A549 (cell line): ENCODE results near the gene SPINK14. TPM values are rescaled to one million over a fixed set of nuclear protein-coding genes. Genes with fewer than 3 reads are reported as not detected.

Experiments
- ATAC-seq, 2 experiments: fragments of 200-7000 bp in 1 of 2; fragments of >200 bp in 1 of 2; cut with Nextera tagmentation in 1 of 2; cut with Tn5 transposase in 1 of 2; 3 replicates each; pipeline versions ENCODE4 v1.8.0 to v1.9.1; 2018 to 2020; ENCODE audit warnings: mild to moderate bottlenecking in 1 of 2, moderate library complexity in 1 of 2
- CTCF ChIA-PET: fragments of 300-600 bp; sonication (Branson Sonifier 250); formaldehyde crosslinking; extraction: SDS; loops from one replicate; lab custom pipeline; 2021; ENCODE audit warnings: antibody characterized with exemption, inconsistent platforms; lab: Yijun Ruan, JAX
- POLR2A ChIA-PET: fragments of 350-600 bp; formaldehyde crosslinking; extraction: SDS; loops from one replicate; lab custom pipeline; 2021; ENCODE audit warnings: antibody characterized with exemption, inconsistent platforms; lab: Yijun Ruan, JAX
- DNase-seq, 2 experiments: peaks; one replicate each; pipeline versions ENCODE4 v3.0.0 to v3.0.0-alpha.2; 2011 to 2016; ENCODE audit warnings: low read depth in 1 of 2, low spot score in 1 of 2
- FAIRE-seq: peaks from 2 replicates; lab custom pipeline; 2011; peaks lifted over from hg19 to GRCh38; lab: Jason Lieb, UNC
- H3K27ac ChIP-seq, 2 experiments: fragments of >200 bp; sonication (Bioruptor Twin); formaldehyde crosslinking; 3 replicates each; pipeline ENCODE4 v1.5.1; 2016 to 2017
- H3K4me1 ChIP-seq: fragments of >200 bp; sonication (Bioruptor Twin); formaldehyde crosslinking; 3 replicates; pipeline ENCODE4 v1.6.1; 2016
- H3K4me2 ChIP-seq: fragments of >200 bp; sonication (Bioruptor Twin); formaldehyde crosslinking; 3 replicates; pipeline ENCODE4 v1.6.1; 2016
- H3K4me3 ChIP-seq: fragments of >200 bp; sonication (Bioruptor Twin); formaldehyde crosslinking; 3 replicates; pipeline ENCODE4 v1.5.1; 2016
- H3K9me3 ChIP-seq: fragments of >200 bp; sonication (Bioruptor Twin); formaldehyde crosslinking; 3 replicates; pipeline ENCODE4 v1.6.1; 2016
- CBX8 ChIP-seq: fragments of 200-600 bp; sonication (generic); IDR thresholded peaks from 2 replicates; pipeline ENCODE4 v1.6.1; 2016
- CEBPB ChIP-seq, 2 experiments: fragments of >200 bp in 1 of 2; sonication (Bioruptor Twin) in 1 of 2; formaldehyde crosslinking in 1 of 2; IDR thresholded peaks; 2 replicates each; pipeline ENCODE4 v1.6.1; 2012 to 2016
- ELK1 ChIP-seq: fragments of 150-350 bp; IDR thresholded peaks from 2 replicates; pipeline ENCODE4 v1.6.1; 2014; ENCODE audit warnings: low read depth, mild to moderate bottlenecking, low read length
- FOSL2 ChIP-seq, 2 experiments: fragments of 450-650 bp in 1 of 2; fragments of >200 bp in 1 of 2; sonication (Bioruptor Twin) in 1 of 2; formaldehyde crosslinking; IDR thresholded peaks; 2 replicates each; pipeline versions ENCODE4 v1.5.0 to v1.6.1; 2016 to 2020; ENCODE audit warnings: mild to moderate bottlenecking in 1 of 2, moderate library complexity in 1 of 2
- FOXS1 ChIP-seq: fragments of 250-450 bp; sonication (Bioruptor Pico); IDR thresholded peaks from 2 replicates; pipeline ENCODE4 v1.5.0; 2020; ENCODE audit warnings: mild to moderate bottlenecking, moderate library complexity
- HEYL ChIP-seq: fragments of 250-450 bp; sonication (Bioruptor Pico); IDR thresholded peaks from 2 replicates; pipeline ENCODE4 v1.8.0; 2021; ENCODE audit warnings: mild to moderate bottlenecking, moderate library complexity
- HMGXB4 ChIP-seq: fragments of 250-450 bp; sonication (Bioruptor Pico); IDR thresholded peaks from 2 replicates; pipeline ENCODE4 v1.5.0; 2021; ENCODE audit warnings: mild to moderate bottlenecking, moderate library complexity, borderline replicate concordance
- MAZ ChIP-seq: fragments of 150-350 bp; IDR thresholded peaks from 2 replicates; pipeline ENCODE4 v1.6.1; 2014; ENCODE audit warnings: antibody characterized with exemption, low read depth, low read length, borderline replicate concordance
- PBX3 ChIP-seq: IDR thresholded peaks from 2 replicates; pipeline ENCODE4 v1.6.1; 2012
- POLR2AphosphoS2 ChIP-seq: conservative IDR thresholded peaks from 2 replicates; pipeline ENCODE4 v1.6.1; 2012; ENCODE audit warnings: low read length, improper control_type of control experiment, inconsistent platforms
- RAD21 ChIP-seq, 2 experiments: fragments of >200 bp in 1 of 2; sonication (Bioruptor Twin) in 1 of 2; formaldehyde crosslinking in 1 of 2; IDR thresholded peaks in 1 of 2; conservative IDR thresholded peaks in 1 of 2; 2 replicates in 1 of 2; 3 replicates in 1 of 2; pipeline ENCODE4 v1.6.1; 2012 to 2018; ENCODE audit warnings: inconsistent platforms in 1 of 2
- RARB ChIP-seq: fragments of 250-450 bp; sonication (Bioruptor Pico); IDR thresholded peaks from 2 replicates; pipeline ENCODE4 v1.8.0; 2021; ENCODE audit warnings: mild to moderate bottlenecking, moderate library complexity
- RCOR1 ChIP-seq: fragments of 150-350 bp; IDR thresholded peaks from 2 replicates; pipeline ENCODE4 v1.6.1; 2014; ENCODE audit warnings: antibody characterized with exemption, low read length, low read depth
- REST ChIP-seq: fragments of 200-600 bp; sonication (generic); IDR thresholded peaks from 2 replicates; pipeline ENCODE4 v1.6.1; 2016; ENCODE audit warnings: antibody characterized with exemption, mild to moderate bottlenecking, moderate library complexity
- RFX5 ChIP-seq: fragments of 450-650 bp; IDR thresholded peaks from 2 replicates; pipeline ENCODE4 v1.7.1; 2014; ENCODE audit warnings: antibody characterized with exemption, mild to moderate bottlenecking, moderate library complexity
- RNF2 ChIP-seq: fragments of 200-600 bp; sonication (generic); IDR thresholded peaks from 2 replicates; pipeline ENCODE4 v1.6.1; 2016; ENCODE audit warnings: low read depth, mild to moderate bottlenecking, antibody characterized with exemption, moderate library complexity, borderline replicate concordance
- SMC3 ChIP-seq: fragments of >200 bp; sonication (Bioruptor Twin); formaldehyde crosslinking; IDR thresholded peaks from 3 replicates; pipeline ENCODE4 v1.6.1; 2018; ENCODE audit warnings: inconsistent platforms
- TP53 ChIP-seq: fragments of 250-450 bp; sonication (Bioruptor Pico); IDR thresholded peaks from 2 replicates; pipeline ENCODE4 v1.5.0; 2021; ENCODE audit warnings: mild to moderate bottlenecking, moderate library complexity
- ZC3H11A ChIP-seq: fragments of 450-650 bp; IDR thresholded peaks from 2 replicates; pipeline ENCODE4 v1.6.1; 2014; ENCODE audit warnings: antibody characterized with exemption, mild to moderate bottlenecking
- ZFP36 ChIP-seq: fragments of 450-650 bp; IDR thresholded peaks from 2 replicates; pipeline ENCODE4 v1.6.1; 2014; ENCODE audit warnings: borderline replicate concordance; ENCODE audit not compliant: partially characterized antibody
- ZNF302 ChIP-seq: fragments of 250-450 bp; sonication (Bioruptor Pico); IDR thresholded peaks from 2 replicates; pipeline ENCODE4 v1.9.0; 2021; ENCODE audit warnings: inconsistent platforms, mild to moderate bottlenecking, moderate library complexity
- WGBS: methylation state at CpG from one replicate; pipeline ENCODE4 v1.1.6; 2017; ENCODE audit errors: missing lambda C conversion rate; 5-methylcytosine and 5-hydroxymethylcytosine counted together
- polyA plus RNA-seq, 4 experiments: library from polyadenylated mRNA; depleted of rRNA in 3 of 4; stranded (reverse); fragments of >200 nt; fragmentation: RNase III in 1 of 4; extraction: RNeasy Plus Mini Kit Qiagen cat#74134 plus additional on column Dnase treatment in 1 of 4; gene quantifications; 2 replicates in 3 of 4; 3 replicates in 1 of 4; pipeline ENCODE4 v1.2.3, GENCODE V29; 2011 to 2017

The SPINK14 gene
- polyA plus RNA-seq, 2 of the 4 experiments (the other 2 are of a cell fraction), result not detected

GRCh38 chr5:148145916-148146315 lies 22.4 kb upstream of the SPINK14 start (continued):
- no peak for TF ChIP-seq CEBPB (IDR thresholded peaks at IDR 0.05)
- TF ChIP-seq HEYL (CRISPR knock-in tag), result no peak

GRCh38 chr5:148146487-148146886 lies 21.9 kb upstream of the SPINK14 start:
- no peaks in the 10 kb centered on the region for H3K4me1 ChIP-seq
- no peak overlapping the region for H3K4me3 ChIP-seq
- WGBS, result 46% methylated on average over 1 of the region's 1 CpG
- no peak overlapping the region for H3K27ac ChIP-seq
- no peak for DNase-seq
- no peaks in the 10 kb centered on the region for H3K9me3 ChIP-seq
- TF ChIP-seq ZC3H11A, result no peak
- no peak for TF ChIP-seq ZNF302 (CRISPR knock-in tag)
- no peak for TF ChIP-seq RNF2
- TF ChIP-seq RCOR1, result no peak
- no peak for TF ChIP-seq TP53 (CRISPR knock-in tag)
- no peak for TF ChIP-seq SMC3
- no peak for TF ChIP-seq CBX8
- no peak for TF ChIP-seq POLR2AphosphoS2
- no peak for TF ChIP-seq RAD21 (conservative IDR thresholded peaks at IDR 0.05 in 1 of 2, IDR thresholded peaks at IDR 0.05 in 1 of 2)
- TF ChIP-seq HMGXB4 (CRISPR knock-in tag), result no peak
- TF ChIP-seq ZFP36, result no peak
- H3K4me2 ChIP-seq, result no peak overlapping the region
- ATAC-seq, result no peak
- no peak for FAIRE-seq
- ChIA-PET CTCF (interaction anchor here (0.6 kb wide), 1 partner anchor 18 kb away, joined by 3 read pairs; no protein-coding TSS in a partner anchor), POLR2A (no interaction called here)

- Histone ChIP-seq H3K4me2 (no peak overlapping the region), H3K27ac (no peak overlapping the region), H3K4me1 (no peaks in the 10 kb centered on the region), H3K9me3 (no peaks in the 10 kb centered on the region), H3K4me3 (no peak overlapping the region)
- TF ChIP-seq RFX5 (no peak), RAD21 (conservative IDR thresholded peaks at IDR 0.05 in 1 of 2, IDR thresholded peaks at IDR 0.05 in 1 of 2) (no peak), ELK1 (no peak), ZNF302 (CRISPR knock-in tag) (no peak), RARB (CRISPR knock-in tag) (no peak), FOXS1 (CRISPR knock-in tag) (no peak), MAZ (no peak), FOSL2 (IDR thresholded peaks at IDR 0.05) (no peak), FOSL2 (CRISPR knock-in tag; IDR thresholded peaks at IDR 0.05) (no peak), REST (no peak), PBX3 (no peak)
- WGBS, result 7% methylated on average over 4 of the region's 4 CpGs
- DNase-seq, result no peak
- ChIA-PET POLR2A (no interaction called here), CTCF (interaction anchor here (0.5 kb wide), 1 partner anchor 45 kb away, joined by 3 read pairs; no protein-coding TSS in a partner anchor)
- no peak for FAIRE-seq
- ATAC-seq, result no peak
Observed at GRCh38 chr5:148147415-148147814, 20.9 kb upstream of the SPINK14 start.
